ENCODE measurements around the gene CDKN1A. TPM values are rescaled to one million over a fixed set of nuclear protein-coding genes. Genes with fewer than 3 reads are reported as not detected.
A peak's percentile ranks its signal among the peaks of the same experiment; 100 is the strongest.

CDKN1A gene
- total RNA-seq, 3 donors from 2014 or later (not counting 1 experiment from before 2014, with no cell fraction given) = 19.1 to 40.7 (median 25.4) TPM

GRCh38 chr6:36660771-36661471, 17.6 kb upstream of the CDKN1A start:
- ATAC-seq = peak in 1 of 3 donors; percentile 64
- H3K36me3 Mint-ChIP-seq = no peaks in the 10 kb centered on the region
- intact Hi-C loops (cut with micrococcal nuclease) = no loop called here
- Histone ChIP-seq H3K27ac (ENCODE audit: low read length) (no peak overlapping the region), H3K27me3 (ENCODE audit: control insufficient read depth, insufficient read depth, low read length) (peaks cover 15% of the 10 kb centered on the region), H3K4me3 (ENCODE audit: low read length) (no peak overlapping the region), H3K9me3 (ENCODE audit: control insufficient read depth, insufficient read depth, low read length) (no peaks in the 10 kb centered on the region), H3K36me3 (ENCODE audit: control insufficient read depth, insufficient read depth, low read length) (no peaks in the 10 kb centered on the region), H3K4me1 (ENCODE audit: control insufficient read depth, insufficient read depth, low read length) (no peaks in the 10 kb centered on the region)
- TF ChIP-seq CTCF (IDR thresholded peaks at IDR 0.05) = no peak
- H3K4me3 Mint-ChIP-seq = no peak overlapping the region
- H3K9me3 Mint-ChIP-seq = no peaks in the 10 kb centered on the region
- H3K27ac Mint-ChIP-seq = no peak overlapping the region
- WGBS (ENCODE audit: insufficient coverage) = 41% methylated on average over 44 of the region's 44 CpGs
- H3K4me1 Mint-ChIP-seq = no peaks in the 10 kb centered on the region
- DNase-seq = no peak
- H3K27me3 Mint-ChIP-seq (ENCODE audit: low read depth in 2 of 2) = peaks cover 23 to 30% of the 10 kb centered on the region in 2 donors

GRCh38 chr6:36662380-36662779, 16.1 kb upstream of the CDKN1A start:
- Mint-ChIP-seq H3K4me3 (no peak overlapping the region), H3K4me1 (no peaks in the 10 kb centered on the region), H3K27me3 (ENCODE audit: low read depth in 2 of 2) (peaks cover 18 to 25% of the 10 kb centered on the region in 2 donors), H3K9me3 (no peaks in the 10 kb centered on the region), H3K27ac (no peak overlapping the region), H3K36me3 (no peaks in the 10 kb centered on the region)
- 76% methylated on average over 5 of the region's 5 CpGs for WGBS (ENCODE audit: insufficient coverage)
- Histone ChIP-seq H3K4me3 (ENCODE audit: low read length) (no peak overlapping the region), H3K27ac (ENCODE audit: low read length) (no peak overlapping the region), H3K27me3 (ENCODE audit: control insufficient read depth, insufficient read depth, low read length) (peaks cover 13% of the 10 kb centered on the region), H3K4me1 (ENCODE audit: control insufficient read depth, insufficient read depth, low read length) (no peaks in the 10 kb centered on the region), H3K9me3 (ENCODE audit: control insufficient read depth, insufficient read depth, low read length) (no peaks in the 10 kb centered on the region), H3K36me3 (ENCODE audit: control insufficient read depth, insufficient read depth, low read length) (no peaks in the 10 kb centered on the region)
- peak in 1 of 2 donors; percentile 42 for DNase-seq
- TF ChIP-seq CTCF (IDR thresholded peaks at IDR 0.05) = no peak
- intact Hi-C loops (cut with micrococcal nuclease) = no loop called here
- no peak for ATAC-seq

- H3K27ac ChIP-seq (ENCODE audit: low read length) = no peak overlapping the region
- DNase-seq = peak in 1 of 2 donors; percentile 37
- peaks cover 13% of the 10 kb centered on the region for H3K27me3 ChIP-seq (ENCODE audit: control insufficient read depth, insufficient read depth, low read length)
- no peak for ATAC-seq
- Mint-ChIP-seq H3K27ac (no peak overlapping the region), H3K27me3 (ENCODE audit: low read depth in 2 of 2) (peaks cover 15 to 22% of the 10 kb centered on the region in 2 donors), H3K4me1 (no peaks in the 10 kb centered on the region), H3K36me3 (no peaks in the 10 kb centered on the region), H3K9me3 (no peaks in the 10 kb centered on the region), H3K4me3 (no peak overlapping the region)
- intact Hi-C loops (cut with micrococcal nuclease) = no loop called here
- no peak overlapping the region for H3K4me3 ChIP-seq (ENCODE audit: low read length)
- no peak for TF ChIP-seq CTCF (IDR thresholded peaks at IDR 0.05)
- H3K36me3 ChIP-seq (ENCODE audit: control insufficient read depth, insufficient read depth, low read length) = no peaks in the 10 kb centered on the region
- 68% methylated on average over 6 of the region's 6 CpGs for WGBS (ENCODE audit: insufficient coverage)
- H3K4me1 ChIP-seq (ENCODE audit: control insufficient read depth, insufficient read depth, low read length) = no peaks in the 10 kb centered on the region
- H3K9me3 ChIP-seq (ENCODE audit: control insufficient read depth, insufficient read depth, low read length) = no peaks in the 10 kb centered on the region
Observed at GRCh38 chr6:36662827-36663256, 15.7 kb upstream of the CDKN1A start.

Measured in natural killer cell (primary cell).